ENCODE measurements around the gene KASH5. TPM values are rescaled to one million over a fixed set of nuclear protein-coding genes. Genes with fewer than 3 reads are reported as not detected.
"Not testable (repeated sequence)": the region's sequence is repeated elsewhere in the genome, so short reads cannot be mapped to it uniquely, and the experiment has no call there.

The KASH5 gene
- total RNA-seq, 1 donor from 2014 or later, result not detected

DNA sequence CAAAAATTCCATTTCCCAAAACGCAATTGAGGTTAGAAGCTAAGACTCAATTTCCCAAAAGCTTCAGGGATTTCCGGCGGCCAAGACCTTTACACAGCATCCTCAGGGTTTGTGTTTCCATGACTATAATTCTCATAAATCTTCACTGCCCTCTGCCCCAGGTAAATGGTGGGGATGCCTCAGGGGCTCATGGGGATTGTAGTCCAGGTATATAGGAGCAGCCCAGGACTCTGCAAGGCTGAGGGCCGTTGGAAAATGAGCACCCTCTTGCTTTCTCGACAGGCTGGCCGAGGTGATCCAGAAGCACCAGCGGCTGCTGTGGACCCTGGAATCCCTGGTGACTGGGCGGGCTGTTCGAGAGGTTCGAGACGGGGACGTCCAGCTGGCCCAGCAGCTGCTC lies 71.3 kb downstream of the KASH5 start:
- DNase-seq, result no peak

GRCh38 chr19:49461130-49461529 lies 73.1 kb downstream of the KASH5 start:
- DNase-seq, result not testable (repeated sequence)

- DNase-seq, result no peak
These were observed 73.6 kb downstream of the KASH5 start for GRCh38 chr19:49461656-49462055.

DNA sequence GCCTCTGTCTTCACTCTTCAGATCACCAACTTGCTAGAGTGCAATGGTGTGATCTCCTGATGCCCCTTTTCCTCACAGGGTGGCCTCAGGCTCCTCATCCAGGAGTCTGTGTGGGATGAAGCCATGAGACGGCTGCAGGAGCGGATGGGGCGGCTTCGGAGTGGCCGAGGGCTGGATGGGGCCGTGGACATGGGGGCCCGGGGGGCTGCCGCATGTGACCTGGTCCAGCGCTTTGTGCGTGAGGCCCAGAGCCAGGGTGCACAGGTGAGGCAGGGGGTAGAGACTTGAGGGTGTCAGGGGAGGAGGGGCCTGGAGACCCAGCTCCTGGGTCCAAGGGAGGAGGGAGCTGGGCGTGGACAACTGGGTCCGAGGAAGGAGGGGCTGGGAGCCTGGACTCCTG lies 74.4 kb downstream of the KASH5 start:
- no peak for DNase-seq

GRCh38 chr19:49463960-49464740 lies 76.1 kb downstream of the KASH5 start:
- no peak for DNase-seq

DNA sequence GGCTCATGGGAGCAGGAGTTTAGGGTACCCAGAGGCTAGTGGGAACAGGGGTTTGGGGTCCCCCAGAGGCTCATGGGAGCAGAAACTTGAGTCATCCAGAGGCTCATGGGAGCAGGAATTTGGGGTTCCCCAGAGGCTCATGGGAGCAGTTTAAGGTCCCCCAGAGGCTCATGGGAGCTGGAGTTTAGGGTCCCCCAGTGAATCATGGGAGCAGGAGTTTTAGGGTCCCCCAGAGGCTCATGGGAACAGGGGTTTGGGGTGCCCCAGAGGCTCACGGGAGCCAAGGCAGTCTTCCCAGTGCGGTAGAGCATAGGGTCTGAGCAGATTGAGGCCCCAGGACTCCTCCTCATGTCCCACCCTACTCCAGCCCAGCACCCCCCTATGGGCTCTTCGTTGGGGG lies 77.3 kb downstream of the KASH5 start:
- DNase-seq, result no peak

Other genes with a start within 250 kb of the KASH5 start
- gene HRC, start 232.9 kb upstream of the KASH5 start, total RNA-seq, result 13.6 TPM
- gene TRPM4, start 230.5 kb upstream of the KASH5 start, total RNA-seq, result 24.0 TPM
- gene SLC6A16, start 63.1 kb upstream of the KASH5 start, total RNA-seq, result 0.20 TPM
- 8.2 TPM for gene CD37, start 52.8 kb upstream of the KASH5 start, total RNA-seq
- gene TEAD2, start 25.8 kb upstream of the KASH5 start, total RNA-seq, result 21.4 TPM
- not detected for gene DKKL1, start 24.4 kb upstream of the KASH5 start, total RNA-seq
- gene PTH2, start 35.2 kb downstream of the KASH5 start, total RNA-seq, result not detected
- not detected for gene GFY, start 37.1 kb downstream of the KASH5 start, total RNA-seq
- 0.59 TPM for gene SLC17A7, start 53.3 kb downstream of the KASH5 start, total RNA-seq
- 49.7 TPM for gene PIH1D1, start 63.6 kb downstream of the KASH5 start, total RNA-seq
- gene ALDH16A1, start 65.0 kb downstream of the KASH5 start, total RNA-seq, result 22.5 TPM
- gene FLT3LG, start 86.0 kb downstream of the KASH5 start, total RNA-seq, result 1.3 TPM
- 3,296 TPM for gene RPL13A, start 99.4 kb downstream of the KASH5 start, total RNA-seq
- 2,894 TPM for gene RPS11, start 108.2 kb downstream of the KASH5 start, total RNA-seq
- 96.1 TPM for gene FCGRT, start 124.4 kb downstream of the KASH5 start, total RNA-seq
- 71.9 TPM for gene RCN3, start 139.8 kb downstream of the KASH5 start, total RNA-seq
- gene NOSIP, start 192.3 kb downstream of the KASH5 start, total RNA-seq, result 28.4 TPM
- gene PRRG2, start 193.1 kb downstream of the KASH5 start, total RNA-seq, result 2.8 TPM
- gene PRR12, start 202.9 kb downstream of the KASH5 start, total RNA-seq, result 6.9 TPM

All from skin of body (tissue), 2 donors.